Measurements from ENCODE around the gene STARD8.

The STARD8 gene

DNA sequence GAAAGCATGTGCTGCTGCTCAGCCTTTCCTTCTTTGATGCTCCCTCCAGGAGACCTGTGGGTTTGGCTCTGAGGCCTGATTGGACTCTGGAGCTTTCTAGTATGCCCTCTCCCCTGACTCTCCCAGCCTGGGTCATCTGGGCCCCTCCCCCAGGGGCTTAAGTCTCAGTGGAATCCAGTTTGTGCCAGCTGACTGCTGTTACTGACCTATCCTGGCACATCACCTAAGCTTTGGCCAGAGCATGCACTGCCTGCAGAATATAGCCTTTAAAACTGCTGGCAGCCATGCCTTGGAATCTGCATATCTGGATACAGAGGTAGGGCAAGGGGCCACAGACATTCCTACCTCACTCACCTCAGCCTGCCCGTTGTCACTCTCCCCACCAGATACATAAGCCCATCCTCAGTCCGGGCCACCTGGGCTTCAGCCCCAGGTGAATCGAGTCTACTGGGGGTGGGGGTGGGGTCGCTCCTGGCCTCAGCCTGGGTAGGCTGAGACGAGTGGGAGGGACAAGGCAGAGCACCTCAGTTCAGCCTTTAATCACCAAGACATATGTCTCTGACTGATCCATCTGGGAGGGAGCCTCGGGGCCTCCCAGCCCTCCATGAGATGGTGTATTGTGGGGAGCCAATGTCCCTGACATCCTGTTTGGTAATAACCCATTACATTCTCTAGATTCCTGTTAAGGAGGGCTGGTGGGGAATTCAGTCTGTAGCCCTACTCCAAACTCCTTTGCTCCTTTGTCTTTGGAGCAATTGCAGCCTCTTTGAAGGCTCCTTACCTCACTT is 61.2 kb downstream of the STARD8 start:
- TF ChIP-seq, protein P1, sequence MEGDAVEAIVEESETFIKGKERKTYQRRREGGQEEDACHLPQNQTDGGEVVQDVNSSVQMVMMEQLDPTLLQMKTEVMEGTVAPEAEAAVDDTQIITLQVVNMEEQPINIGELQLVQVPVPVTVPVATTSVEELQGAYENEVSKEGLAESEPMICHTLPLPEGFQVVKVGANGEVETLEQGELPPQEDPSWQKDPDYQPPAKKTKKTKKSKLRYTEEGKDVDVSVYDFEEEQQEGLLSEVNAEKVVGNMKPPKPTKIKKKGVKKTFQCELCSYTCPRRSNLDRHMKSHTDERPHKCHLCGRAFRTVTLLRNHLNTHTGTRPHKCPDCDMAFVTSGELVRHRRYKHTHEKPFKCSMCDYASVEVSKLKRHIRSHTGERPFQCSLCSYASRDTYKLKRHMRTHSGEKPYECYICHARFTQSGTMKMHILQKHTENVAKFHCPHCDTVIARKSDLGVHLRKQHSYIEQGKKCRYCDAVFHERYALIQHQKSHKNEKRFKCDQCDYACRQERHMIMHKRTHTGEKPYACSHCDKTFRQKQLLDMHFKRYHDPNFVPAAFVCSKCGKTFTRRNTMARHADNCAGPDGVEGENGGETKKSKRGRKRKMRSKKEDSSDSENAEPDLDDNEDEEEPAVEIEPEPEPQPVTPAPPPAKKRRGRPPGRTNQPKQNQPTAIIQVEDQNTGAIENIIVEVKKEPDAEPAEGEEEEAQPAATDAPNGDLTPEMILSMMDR (IDR thresholded peaks at IDR 0.05) = no peak
- Histone ChIP-seq H3K4me3 (no peak overlapping the region), H3K27ac (no peak overlapping the region)
- DNase-seq (ENCODE audit: low spot score) = no peak

GRCh38 chrX:68710870-68711576 is 63.6 kb downstream of the STARD8 start:
- no peak for DNase-seq (ENCODE audit: low spot score)
- TF ChIP-seq, protein P1 (IDR thresholded peaks at IDR 0.05) = no peak
- H3K4me3 ChIP-seq = no peak overlapping the region
- no peak overlapping the region for H3K27ac ChIP-seq

DNA sequence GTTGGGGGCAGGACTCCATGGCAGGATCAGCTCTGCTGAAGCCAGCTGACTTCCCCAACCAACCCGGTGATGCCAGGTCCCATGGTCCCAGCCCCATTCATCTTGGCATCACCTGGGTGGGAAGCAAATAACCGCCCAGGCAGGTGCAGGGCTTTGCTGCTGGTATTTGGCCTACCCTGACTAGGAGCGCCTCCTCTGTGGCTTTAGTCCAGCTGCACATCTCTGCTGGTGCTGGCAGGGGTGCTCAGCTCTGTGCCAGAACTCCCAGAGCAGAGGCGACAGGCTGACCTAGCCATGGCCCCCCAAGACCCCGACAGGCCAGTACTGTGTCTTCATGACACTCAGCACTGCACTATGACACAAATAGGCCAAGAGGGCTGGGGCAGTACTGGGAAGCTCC is 64.4 kb downstream of the STARD8 start:
- no peak for DNase-seq (ENCODE audit: low spot score)
- TF ChIP-seq, protein P1 (IDR thresholded peaks at IDR 0.05) = no peak
- Histone ChIP-seq H3K27ac (no peak overlapping the region), H3K4me3 (no peak overlapping the region)

DNA sequence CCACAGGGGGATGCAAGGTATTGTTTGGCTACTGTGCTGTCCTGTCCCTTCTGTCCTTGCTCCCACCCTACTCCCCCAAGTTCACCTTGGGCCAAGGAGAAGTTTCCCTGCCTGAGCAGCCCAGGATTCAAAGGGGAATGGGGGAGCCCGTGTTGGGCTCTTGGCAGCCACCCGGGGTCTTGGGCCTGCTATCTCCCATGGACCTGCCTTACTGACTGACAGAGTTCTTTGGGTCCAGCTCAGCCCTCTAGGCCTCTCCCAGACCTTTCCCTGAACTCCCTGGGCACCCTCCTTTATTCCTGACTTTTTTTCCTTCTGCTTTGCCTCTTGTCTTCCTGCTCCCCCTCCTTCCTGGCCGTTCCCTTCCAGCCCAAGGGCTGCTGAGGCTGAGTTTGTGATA is 67.4 kb downstream of the STARD8 start:
- no peak overlapping the region for H3K27ac ChIP-seq
- H3K4me3 ChIP-seq = no peak overlapping the region
- no peak for DNase-seq (ENCODE audit: low spot score)
- TF ChIP-seq, protein P1 (IDR thresholded peaks at IDR 0.05) = no peak

DNA sequence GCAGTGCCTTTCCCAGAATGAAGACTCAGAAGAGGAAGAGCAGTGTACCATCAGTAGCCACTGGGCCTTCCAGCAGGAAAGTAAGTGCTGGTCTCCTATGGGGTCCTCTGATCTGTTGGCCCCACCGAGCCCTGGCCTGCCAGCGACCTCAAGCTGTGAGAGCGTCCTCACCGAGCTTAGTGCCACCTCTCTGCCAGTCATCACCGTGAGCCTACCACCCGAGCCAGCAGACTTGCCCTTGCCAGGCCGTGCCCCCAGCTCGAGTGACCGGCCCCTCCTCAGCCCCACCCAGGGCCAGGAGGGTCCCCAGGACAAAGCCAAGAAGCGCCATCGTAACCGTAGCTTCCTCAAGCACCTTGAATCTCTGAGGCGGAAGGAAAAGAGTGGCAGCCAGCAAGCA is 69.7 kb downstream of the STARD8 start:
- no peak overlapping the region for H3K27ac ChIP-seq

GRCh38 chrX:68717663-68718442 is 70.4 kb downstream of the STARD8 start:
- DNase-seq (ENCODE audit: low spot score) = no peak
- H3K27ac ChIP-seq = no peak overlapping the region
- TF ChIP-seq, protein P1 (IDR thresholded peaks at IDR 0.05) = no peak
- no peak overlapping the region for H3K4me3 ChIP-seq

More for the DNA sequence above, 69.7 kb downstream of the STARD8 start:
- no peak for DNase-seq (ENCODE audit: low spot score)
- no peak overlapping the region for H3K4me3 ChIP-seq
- TF ChIP-seq, protein P1 (IDR thresholded peaks at IDR 0.05) = no peak

Measured in coronary artery (tissue), 2 donors.